ENCODE data around the gene MB21D2. TPM values are rescaled to one million over a fixed set of nuclear protein-coding genes. Genes with fewer than 3 reads are reported as not detected.

The MB21D2 gene
- total RNA-seq, 1 donor from 2014 or later = 15.1 TPM

- Mint-ChIP-seq H3K27me3 (ENCODE audit: insufficient read depth, low read depth) (peaks cover 2% of the 10 kb centered on the region), H3K9me3 (no peaks in the 10 kb centered on the region), H3K4me1 (peaks cover 8% of the 10 kb centered on the region), H3K4me3 (no peak overlapping the region), H3K27ac (no peak overlapping the region), H3K36me3 (no peaks in the 10 kb centered on the region)
- no peak overlapping the region for H2AFZ ChIP-seq (replicated peaks)
- no peaks in the 10 kb centered on the region for H3K27me3 ChIP-seq
- no peak overlapping the region for H3K9ac ChIP-seq
- no peak overlapping the region for H3K4me2 ChIP-seq
- TF ChIP-seq EZH2 (IDR thresholded peaks at IDR 0.05) (no peak), EZH2phosphoT487 (IDR thresholded peaks at IDR 0.05) (no peak), CTCF (IDR thresholded peaks at IDR 0.05) (no peak)
- no peak overlapping the region for H3K27ac ChIP-seq
- DNase-seq (ENCODE audit: low spot score) = no peak
- H3K36me3 ChIP-seq = no peaks in the 10 kb centered on the region
- no peaks in the 10 kb centered on the region for H3F3A ChIP-seq (ENCODE audit: low read depth)
- no peaks in the 10 kb centered on the region for H4K20me1 ChIP-seq (ENCODE audit: low read depth)
- no peaks in the 10 kb centered on the region for H3K4me1 ChIP-seq
- H3K79me2 ChIP-seq (ENCODE audit: low read depth) = peaks cover 4% of the 10 kb centered on the region
- H3K4me3 ChIP-seq = no peak overlapping the region
- no peaks in the 10 kb centered on the region for H3K9me3 ChIP-seq (ENCODE audit: low read depth)
Observed at GRCh38 chr3:192820161-192820560, 97.5 kb downstream of the MB21D2 start.

- H3K9ac ChIP-seq = no peak overlapping the region
- TF ChIP-seq CTCF (IDR thresholded peaks at IDR 0.05) (no peak), EZH2 (IDR thresholded peaks at IDR 0.05) (no peak), EZH2phosphoT487 (IDR thresholded peaks at IDR 0.05) (no peak)
- H3K36me3 Mint-ChIP-seq = no peaks in the 10 kb centered on the region
- no peak overlapping the region for H3K27ac Mint-ChIP-seq
- H3K27me3 ChIP-seq = no peaks in the 10 kb centered on the region
- H3K79me2 ChIP-seq (ENCODE audit: low read depth) = peaks cover 4% of the 10 kb centered on the region
- DNase-seq (ENCODE audit: low spot score) = no peak
- H3K4me2 ChIP-seq = no peak overlapping the region
- no peaks in the 10 kb centered on the region for H4K20me1 ChIP-seq (ENCODE audit: low read depth)
- peaks cover 8% of the 10 kb centered on the region for H3K4me1 Mint-ChIP-seq
- no peaks in the 10 kb centered on the region for H3K9me3 ChIP-seq (ENCODE audit: low read depth)
- no peak overlapping the region for H3K4me3 ChIP-seq
- no peak overlapping the region for H3K27ac ChIP-seq
- no peaks in the 10 kb centered on the region for H3K36me3 ChIP-seq
- H3K9me3 Mint-ChIP-seq = no peaks in the 10 kb centered on the region
- no peak overlapping the region for H3K4me3 Mint-ChIP-seq
- no peak overlapping the region for H2AFZ ChIP-seq (replicated peaks)
- H3K27me3 Mint-ChIP-seq (ENCODE audit: insufficient read depth, low read depth) = peaks cover 2% of the 10 kb centered on the region
- no peaks in the 10 kb centered on the region for H3K4me1 ChIP-seq
- H3F3A ChIP-seq (ENCODE audit: low read depth) = no peaks in the 10 kb centered on the region
Observed at GRCh38 chr3:192819001-192819569, 98.6 kb downstream of the MB21D2 start.

GRCh38 chr3:192818126-192818525 is 99.5 kb downstream of the MB21D2 start:
- Histone ChIP-seq H3K27me3 (no peaks in the 10 kb centered on the region), H3K36me3 (no peaks in the 10 kb centered on the region), H3K9ac (no peak overlapping the region), H3K27ac (no peak overlapping the region), H3K4me1 (no peaks in the 10 kb centered on the region), H3F3A (ENCODE audit: low read depth) (no peaks in the 10 kb centered on the region), H3K4me2 (no peak overlapping the region), H3K79me2 (ENCODE audit: low read depth) (peaks cover 4% of the 10 kb centered on the region), H2AFZ (replicated peaks) (no peak overlapping the region), H3K4me3 (no peak overlapping the region), H4K20me1 (ENCODE audit: low read depth) (no peaks in the 10 kb centered on the region), H3K9me3 (ENCODE audit: low read depth) (no peaks in the 10 kb centered on the region)
- no peaks in the 10 kb centered on the region for H3K9me3 Mint-ChIP-seq
- TF ChIP-seq EZH2phosphoT487 (IDR thresholded peaks at IDR 0.05) (no peak), EZH2 (IDR thresholded peaks at IDR 0.05) (no peak), CTCF (IDR thresholded peaks at IDR 0.05) (no peak)
- H3K27me3 Mint-ChIP-seq (ENCODE audit: insufficient read depth, low read depth) = no peaks in the 10 kb centered on the region
- H3K27ac Mint-ChIP-seq = no peak overlapping the region
- no peaks in the 10 kb centered on the region for H3K36me3 Mint-ChIP-seq
- H3K4me3 Mint-ChIP-seq = no peak overlapping the region
- H3K4me1 Mint-ChIP-seq = peaks cover 8% of the 10 kb centered on the region
- no peak for DNase-seq (ENCODE audit: low spot score)
